ENCODE results near the gene COL23A1. TPM values are rescaled to one million over a fixed set of nuclear protein-coding genes. Genes with fewer than 3 reads are reported as not detected.

Gene COL23A1
- total RNA-seq, 1 experiment from 2014 or later = not detected

DNA sequence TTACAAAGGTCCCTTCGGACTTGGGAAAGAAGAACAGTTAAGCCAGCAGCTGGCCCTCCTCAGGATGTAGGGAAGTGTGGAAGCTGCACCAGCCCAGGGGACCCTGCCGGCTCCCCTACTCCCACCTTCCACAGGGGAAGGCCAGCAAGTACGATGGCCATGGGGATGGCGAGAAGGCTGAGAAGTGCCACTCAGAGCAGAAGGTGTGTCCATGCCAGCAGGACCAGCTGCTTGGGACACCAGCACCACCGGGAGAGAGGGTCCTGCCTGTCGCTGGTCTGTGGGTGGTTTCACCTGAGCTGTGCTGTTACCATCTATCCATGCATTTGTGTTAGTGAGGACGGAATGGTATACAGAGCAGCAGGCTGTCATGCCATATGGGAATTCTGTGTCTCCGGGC lies 209.0 kb downstream of the COL23A1 start:
- Histone ChIP-seq H3K79me2 (ENCODE audit: low read length) (no peaks in the 10 kb centered on the region), H3K9ac (ENCODE audit: low read length) (no peak overlapping the region), H3K4me3 (ENCODE audit: low read length) (no peak overlapping the region), H3K36me3 (ENCODE audit: low read depth, low read length) (no peaks in the 10 kb centered on the region), H3K27ac (ENCODE audit: low read length) (no peak overlapping the region), H3K9me2 (replicated peaks; ENCODE audit: low read length) (no peaks in the 10 kb centered on the region), H2AFZ (ENCODE audit: low read length) (no peak overlapping the region), H4K20me1 (ENCODE audit: low read length) (no peaks in the 10 kb centered on the region), H3K4me2 (ENCODE audit: low read length) (no peak overlapping the region), H3K4me1 (ENCODE audit: insufficient read depth, low read length) (no peaks in the 10 kb centered on the region), H3K9me3 (ENCODE audit: low read length) (no peaks in the 10 kb centered on the region), H3K27me3 (ENCODE audit: low read length) (peaks cover 22% of the 10 kb centered on the region), H3F3A (ENCODE audit: low read length, unreplicated experiment) (no peaks in the 10 kb centered on the region)
- ChIA-PET CTCF (no interaction called here), POLR2A (ENCODE audit: unreplicated experiment) (no interaction called here)
- TF ChIP-seq EZH2phosphoT487 (IDR thresholded peaks at IDR 0.05; ENCODE audit: borderline replicate concordance, low read length) (no peak), EZH2 (IDR thresholded peaks at IDR 0.05; ENCODE audit: low read length, unreplicated experiment) (no peak)
- no peak for DNase-seq
- no TSS peak for BruUV-seq (replicated peaks)
- ATAC-seq = no peak
- intact Hi-C loops (cut with micrococcal nuclease) = no loop called here

DNA sequence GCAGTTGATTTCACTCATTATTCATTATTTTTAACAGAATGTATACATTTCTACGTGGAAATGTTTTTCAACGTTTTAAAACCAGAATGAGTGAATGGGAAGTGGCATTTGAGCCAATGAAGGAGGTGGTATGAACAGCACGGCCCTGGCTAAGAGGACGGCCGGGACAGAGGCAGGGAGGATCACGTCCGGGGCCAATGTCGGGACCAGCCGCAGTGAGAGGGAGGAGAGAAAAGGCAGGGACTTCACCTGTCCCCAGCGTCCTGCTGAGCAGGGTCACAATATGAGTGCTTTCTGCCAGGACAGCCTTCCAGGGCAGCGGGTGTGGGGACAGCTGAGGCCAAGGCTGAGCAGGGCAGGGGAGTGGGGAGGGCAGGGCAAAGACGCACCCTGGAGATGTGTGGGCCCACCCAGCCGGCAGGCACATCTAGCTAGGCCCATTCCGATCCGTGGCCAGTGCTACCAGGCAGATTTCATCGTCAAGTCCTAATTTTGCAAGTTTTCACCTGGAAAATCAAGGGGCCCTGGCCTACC lies 209.6 kb downstream of the COL23A1 start:
- Histone ChIP-seq H3K9ac (ENCODE audit: low read length) (no peak overlapping the region), H3K79me2 (ENCODE audit: low read length) (no peaks in the 10 kb centered on the region), H3K4me3 (ENCODE audit: low read length) (no peak overlapping the region), H3K4me1 (ENCODE audit: insufficient read depth, low read length) (no peaks in the 10 kb centered on the region), H3K9me3 (ENCODE audit: low read length) (no peaks in the 10 kb centered on the region), H3K27ac (ENCODE audit: low read length) (no peak overlapping the region), H3K27me3 (ENCODE audit: low read length) (peaks cover 16% of the 10 kb centered on the region; the same call in 1 of the 2 replicates), H3K36me3 (ENCODE audit: low read depth, low read length) (no peaks in the 10 kb centered on the region), H3F3A (ENCODE audit: low read length, unreplicated experiment) (no peaks in the 10 kb centered on the region), H3K9me2 (replicated peaks; ENCODE audit: low read length) (no peaks in the 10 kb centered on the region), H2AFZ (ENCODE audit: low read length) (no peak overlapping the region), H3K4me2 (ENCODE audit: low read length) (no peak overlapping the region), H4K20me1 (ENCODE audit: low read length) (no peaks in the 10 kb centered on the region)
- POLR2A ChIA-PET (ENCODE audit: unreplicated experiment) = no interaction called here
- TF ChIP-seq CTCF (conservative IDR thresholded peaks at IDR 0.05; ENCODE audit: low read depth, low read length) (no peak), EZH2phosphoT487 (IDR thresholded peaks at IDR 0.05; ENCODE audit: borderline replicate concordance, low read length) (no peak), EZH2 (IDR thresholded peaks at IDR 0.05; ENCODE audit: low read length, unreplicated experiment) (no peak)
- no TSS peak for BruUV-seq (replicated peaks)
- ATAC-seq = no peak
- intact Hi-C loops (cut with micrococcal nuclease) = no loop called here
- CTCF ChIA-PET = no interaction called here
- no peak for DNase-seq

- POLR2A ChIA-PET (ENCODE audit: unreplicated experiment) = no interaction called here
- DNase-seq (no peak), ATAC-seq (no peak)
- no peak overlapping the region for H3K27ac ChIP-seq (ENCODE audit: low read length)
- H3K79me2 ChIP-seq (ENCODE audit: low read length) = no peaks in the 10 kb centered on the region
- no peaks in the 10 kb centered on the region for H3F3A ChIP-seq (ENCODE audit: low read length, unreplicated experiment)
- H3K4me1 ChIP-seq (ENCODE audit: insufficient read depth, low read length) = no peaks in the 10 kb centered on the region
- CTCF ChIA-PET = no interaction called here
- no peaks in the 10 kb centered on the region for H3K36me3 ChIP-seq (ENCODE audit: low read depth, low read length)
- H2AFZ ChIP-seq (ENCODE audit: low read length) = no peak overlapping the region
- H3K27me3 ChIP-seq (ENCODE audit: low read length) = peaks cover 11% of the 10 kb centered on the region; the same call in 1 of the 2 replicates
- H3K9ac ChIP-seq (ENCODE audit: low read length) = no peak overlapping the region
- intact Hi-C loops (cut with micrococcal nuclease) = no loop called here
- no peak overlapping the region for H3K4me2 ChIP-seq (ENCODE audit: low read length)
- no peaks in the 10 kb centered on the region for H3K9me2 ChIP-seq (replicated peaks; ENCODE audit: low read length)
- H3K4me3 ChIP-seq (ENCODE audit: low read length) = no peak overlapping the region
- BruUV-seq (replicated peaks) = no TSS peak
- no peaks in the 10 kb centered on the region for H3K9me3 ChIP-seq (ENCODE audit: low read length)
- no peak for TF ChIP-seq EZH2phosphoT487 (IDR thresholded peaks at IDR 0.05; ENCODE audit: borderline replicate concordance, low read length)
- no peak for TF ChIP-seq CTCF (conservative IDR thresholded peaks at IDR 0.05; ENCODE audit: low read depth, low read length)
- no peak for TF ChIP-seq EZH2 (IDR thresholded peaks at IDR 0.05; ENCODE audit: low read length, unreplicated experiment)
- no peaks in the 10 kb centered on the region for H4K20me1 ChIP-seq (ENCODE audit: low read length)
These were observed 210.1 kb downstream of the COL23A1 start for GRCh38 chr5:178380086-178380485.

Data from PC-3 (cell line).